ENCODE measurements around the gene PCAT6. TPM values are rescaled to one million over a fixed set of nuclear protein-coding genes. Genes with fewer than 3 reads are reported as not detected.

The PCAT6 gene
- total RNA-seq, 2 donors from 2014 or later: 6.2 to 9.0 TPM

- Histone ChIP-seq H3K4me1 (replicated peaks) (no peaks in the 10 kb centered on the region), H3K27ac (peak overlapping the region; percentile 84 to 89), H3K27me3 (replicated peaks; ENCODE audit: insufficient read depth) (no peaks in the 10 kb centered on the region), H3K9me3 (no peaks in the 10 kb centered on the region), H3K4me3 (peak overlapping the region; percentile 50 to 62), H3K36me3 (no peaks in the 10 kb centered on the region)
- 12% methylated on average over 13 of the region's 13 CpGs for WGBS
- intact Hi-C loops (cut with DNase I): loop anchor here (5.0 kb wide), 2 partner anchors 52 to 77 kb away; partner anchors contain the start of gene RABIF
- TF ChIP-seq CTCF (IDR thresholded peaks at IDR 0.05) (no peak), POLR2A (IDR thresholded peaks at IDR 0.05) (no peak), POLR2AphosphoS5 (IDR thresholded peaks at IDR 0.05) (no peak)
- peak; percentile 7 for DNase-seq (ENCODE audit: low spot score)
Measured at GRCh38 chr1:202810193-202810614, 550 bp upstream of the PCAT6 start.

- peak overlapping the region; percentile 50 to 62 for H3K4me3 ChIP-seq
- no peaks in the 10 kb centered on the region for H3K4me1 ChIP-seq (replicated peaks)
- no peak for DNase-seq (ENCODE audit: low spot score)
- H3K9me3 ChIP-seq: no peaks in the 10 kb centered on the region
- intact Hi-C loops (cut with DNase I): loop anchor here (5.0 kb wide), 2 partner anchors 51 to 76 kb away; partner anchors contain the start of gene RABIF
- no peaks in the 10 kb centered on the region for H3K36me3 ChIP-seq
- WGBS: 7% methylated on average over 42 of the region's 43 CpGs
- no peak for TF ChIP-seq POLR2AphosphoS5 (IDR thresholded peaks at IDR 0.05)
- no peak for TF ChIP-seq CTCF (IDR thresholded peaks at IDR 0.05)
- no peak for TF ChIP-seq POLR2A (IDR thresholded peaks at IDR 0.05)
- H3K27ac ChIP-seq: peak overlapping the region; percentile 84 to 89
- no peaks in the 10 kb centered on the region for H3K27me3 ChIP-seq (replicated peaks; ENCODE audit: insufficient read depth)
Measured at GRCh38 chr1:202811296-202812175, 782 bp downstream of the PCAT6 start.

- no peak overlapping the region for H3K4me3 ChIP-seq
- H3K36me3 ChIP-seq: no peaks in the 10 kb centered on the region
- WGBS: 44% methylated on average over 9 of the region's 9 CpGs
- no peaks in the 10 kb centered on the region for H3K9me3 ChIP-seq
- H3K27ac ChIP-seq: no peak overlapping the region
- no peaks in the 10 kb centered on the region for H3K27me3 ChIP-seq (replicated peaks; ENCODE audit: insufficient read depth)
- H3K4me1 ChIP-seq (replicated peaks): no peaks in the 10 kb centered on the region
- DNase-seq (ENCODE audit: low spot score): no peak
- no peak for TF ChIP-seq CTCF (IDR thresholded peaks at IDR 0.05)
- TF ChIP-seq POLR2AphosphoS5 (IDR thresholded peaks at IDR 0.05): peak; percentile 6
- TF ChIP-seq POLR2A (IDR thresholded peaks at IDR 0.05): no peak
- intact Hi-C loops (cut with DNase I): loop anchor here (5.0 kb wide), 2 partner anchors 50 to 75 kb away; partner anchors contain the start of gene RABIF
Measured at GRCh38 chr1:202812176-202813026, 1.6 kb downstream of the PCAT6 start.

GRCh38 chr1:202815120-202815519 is 4.4 kb downstream of the PCAT6 start:
- H3K27me3 ChIP-seq (replicated peaks; ENCODE audit: insufficient read depth): no peaks in the 10 kb centered on the region
- H3K4me3 ChIP-seq: no peak overlapping the region
- WGBS: 58% methylated on average over 10 of the region's 10 CpGs
- DNase-seq (ENCODE audit: low spot score): no peak
- H3K4me1 ChIP-seq (replicated peaks): no peaks in the 10 kb centered on the region
- TF ChIP-seq POLR2AphosphoS5 (IDR thresholded peaks at IDR 0.05): no peak
- no peak overlapping the region for H3K27ac ChIP-seq
- H3K36me3 ChIP-seq: no peaks in the 10 kb centered on the region
- intact Hi-C loops (cut with DNase I): no loop called here
- no peaks in the 10 kb centered on the region for H3K9me3 ChIP-seq

GRCh38 chr1:202818819-202819218 is 8.1 kb downstream of the PCAT6 start:
- H3K9me3 ChIP-seq: no peaks in the 10 kb centered on the region
- H3K4me1 ChIP-seq (replicated peaks): no peaks in the 10 kb centered on the region
- no peaks in the 10 kb centered on the region for H3K27me3 ChIP-seq (replicated peaks; ENCODE audit: insufficient read depth)
- DNase-seq (ENCODE audit: low spot score): no peak
- TF ChIP-seq POLR2AphosphoS5 (IDR thresholded peaks at IDR 0.05) (no peak), CTCF (IDR thresholded peaks at IDR 0.05) (no peak), POLR2A (IDR thresholded peaks at IDR 0.05) (no peak)
- no peak overlapping the region for H3K4me3 ChIP-seq
- intact Hi-C loops (cut with DNase I): no loop called here
- WGBS: 88% methylated on average over 1 of the region's 1 CpG
- no peaks in the 10 kb centered on the region for H3K36me3 ChIP-seq
- H3K27ac ChIP-seq: no peak overlapping the region

Measured in prostate gland (tissue), 2 donors.